Stimulated activated memory B cell treated with anti-CD40 and anti-IgM and Interleukin-4, amounts not matched to agents 10 μg/mL and 1 μg/mL and 100 μg/mL, for 72 hours (primary cell): ENCODE results near the gene MAP3K4.

Experiments used
- ATAC-seq: fragments of 150-1000 bp; cut with Tn5 transposase; 2 replicates; pipeline ENCODE4 v1.10.0; 2021
- H3K27ac Mint-ChIP-seq: one replicate; pipeline ENCODE4 v1.8.0; 2022; ENCODE audit warnings: mild to moderate bottlenecking, mixed read lengths
- H3K27me3 Mint-ChIP-seq: one replicate; pipeline ENCODE4 v1.8.0; 2022; ENCODE audit warnings: mixed read lengths
- H3K36me3 Mint-ChIP-seq: one replicate; pipeline ENCODE4 v1.8.0; 2022; ENCODE audit warnings: mixed read lengths
- H3K4me1 Mint-ChIP-seq: one replicate; pipeline ENCODE4 v1.8.0; 2022; ENCODE audit warnings: mixed read lengths
- H3K4me3 Mint-ChIP-seq: one replicate; pipeline ENCODE4 v1.8.0; 2022; ENCODE audit warnings: mild to moderate bottlenecking, moderate library complexity, mixed read lengths
- H3K9me3 Mint-ChIP-seq: one replicate; pipeline ENCODE4 v1.8.0; 2022; ENCODE audit warnings: mixed read lengths

Gene MAP3K4

GRCh38 chr6:161011492-161012480 is 20.2 kb downstream of the MAP3K4 start:
- Mint-ChIP-seq H3K36me3 (peaks cover 25% of the 10 kb centered on the region), H3K4me1 (peaks cover 61% of the 10 kb centered on the region), H3K4me3 (no peak overlapping the region), H3K9me3 (no peaks in the 10 kb centered on the region), H3K27ac (no peak overlapping the region), H3K27me3 (no peaks in the 10 kb centered on the region)
- ATAC-seq, result no peak

- ATAC-seq, result no peak
- Mint-ChIP-seq H3K27me3 (no peaks in the 10 kb centered on the region), H3K4me3 (no peak overlapping the region), H3K27ac (no peak overlapping the region), H3K4me1 (peaks cover 49% of the 10 kb centered on the region), H3K9me3 (no peaks in the 10 kb centered on the region), H3K36me3 (peaks cover 24% of the 10 kb centered on the region)
These were observed 22.1 kb downstream of the MAP3K4 start for GRCh38 chr6:161013695-161014094.

GRCh38 chr6:161017766-161018564 is 26.4 kb downstream of the MAP3K4 start:
- H3K36me3 Mint-ChIP-seq, result peaks cover 27% of the 10 kb centered on the region
- H3K4me1 Mint-ChIP-seq, result peaks cover 30% of the 10 kb centered on the region
- no peak overlapping the region for H3K4me3 Mint-ChIP-seq
- ATAC-seq, result no peak
- H3K9me3 Mint-ChIP-seq, result no peaks in the 10 kb centered on the region
- H3K27me3 Mint-ChIP-seq, result no peaks in the 10 kb centered on the region
- H3K27ac Mint-ChIP-seq, result no peak overlapping the region

GRCh38 chr6:161019324-161019839 is 27.8 kb downstream of the MAP3K4 start:
- H3K4me1 Mint-ChIP-seq, result peaks cover 28% of the 10 kb centered on the region
- H3K27ac Mint-ChIP-seq, result no peak overlapping the region
- H3K4me3 Mint-ChIP-seq, result no peak overlapping the region
- no peaks in the 10 kb centered on the region for H3K9me3 Mint-ChIP-seq
- no peak for ATAC-seq
- no peaks in the 10 kb centered on the region for H3K27me3 Mint-ChIP-seq
- H3K36me3 Mint-ChIP-seq, result peaks cover 32% of the 10 kb centered on the region

- H3K27ac Mint-ChIP-seq, result no peak overlapping the region
- peaks cover 36% of the 10 kb centered on the region for H3K36me3 Mint-ChIP-seq
- H3K9me3 Mint-ChIP-seq, result no peaks in the 10 kb centered on the region
- no peaks in the 10 kb centered on the region for H3K27me3 Mint-ChIP-seq
- no peak for ATAC-seq
- peaks cover 25% of the 10 kb centered on the region for H3K4me1 Mint-ChIP-seq
- H3K4me3 Mint-ChIP-seq, result no peak overlapping the region
These were observed 30.0 kb downstream of the MAP3K4 start for GRCh38 chr6:161021543-161021942.

- Mint-ChIP-seq H3K4me3 (no peak overlapping the region), H3K9me3 (no peaks in the 10 kb centered on the region), H3K27ac (no peak overlapping the region), H3K36me3 (peaks cover 39% of the 10 kb centered on the region), H3K4me1 (peaks cover 26% of the 10 kb centered on the region), H3K27me3 (no peaks in the 10 kb centered on the region)
- ATAC-seq, result no peak
These were observed 30.6 kb downstream of the MAP3K4 start for GRCh38 chr6:161021998-161022743.

- no peak for ATAC-seq
- Mint-ChIP-seq H3K27me3 (no peaks in the 10 kb centered on the region), H3K4me1 (peaks cover 36% of the 10 kb centered on the region), H3K36me3 (peaks cover 44% of the 10 kb centered on the region), H3K27ac (no peak overlapping the region), H3K4me3 (no peak overlapping the region), H3K9me3 (no peaks in the 10 kb centered on the region)
These were observed 31.7 kb downstream of the MAP3K4 start for GRCh38 chr6:161023316-161023715.

- Mint-ChIP-seq H3K4me1 (peaks cover 35% of the 10 kb centered on the region), H3K36me3 (peaks cover 44% of the 10 kb centered on the region), H3K27me3 (no peaks in the 10 kb centered on the region), H3K4me3 (no peak overlapping the region), H3K27ac (no peak overlapping the region), H3K9me3 (no peaks in the 10 kb centered on the region)
- no peak for ATAC-seq
These were observed 32.9 kb downstream of the MAP3K4 start for GRCh38 chr6:161024364-161024920.

- peaks cover 32% of the 10 kb centered on the region for H3K36me3 Mint-ChIP-seq
- H3K9me3 Mint-ChIP-seq, result no peaks in the 10 kb centered on the region
- H3K27me3 Mint-ChIP-seq, result no peaks in the 10 kb centered on the region
- no peak for ATAC-seq
- peaks cover 54% of the 10 kb centered on the region for H3K4me1 Mint-ChIP-seq
- no peak overlapping the region for H3K27ac Mint-ChIP-seq
- H3K4me3 Mint-ChIP-seq, result no peak overlapping the region
These were observed 35.8 kb downstream of the MAP3K4 start for GRCh38 chr6:161027385-161027784.

GRCh38 chr6:161029195-161029809 is 37.7 kb downstream of the MAP3K4 start:
- peaks cover 28% of the 10 kb centered on the region for H3K36me3 Mint-ChIP-seq
- no peaks in the 10 kb centered on the region for H3K9me3 Mint-ChIP-seq
- H3K4me1 Mint-ChIP-seq, result peaks cover 52% of the 10 kb centered on the region
- peak overlapping the region; percentile 24 for H3K27ac Mint-ChIP-seq
- H3K27me3 Mint-ChIP-seq, result no peaks in the 10 kb centered on the region
- peak overlapping the region; percentile 34 for H3K4me3 Mint-ChIP-seq
- peak; percentile 67 for ATAC-seq

GRCh38 chr6:161031721-161032495 is 40.3 kb downstream of the MAP3K4 start:
- ATAC-seq, result no peak
- peaks cover 52% of the 10 kb centered on the region for H3K4me1 Mint-ChIP-seq
- peaks cover 17% of the 10 kb centered on the region for H3K36me3 Mint-ChIP-seq
- H3K27ac Mint-ChIP-seq, result no peak overlapping the region
- H3K27me3 Mint-ChIP-seq, result no peaks in the 10 kb centered on the region
- H3K9me3 Mint-ChIP-seq, result no peaks in the 10 kb centered on the region
- no peak overlapping the region for H3K4me3 Mint-ChIP-seq

- H3K27me3 Mint-ChIP-seq, result no peaks in the 10 kb centered on the region
- H3K36me3 Mint-ChIP-seq, result peaks cover 20% of the 10 kb centered on the region
- H3K4me3 Mint-ChIP-seq, result no peak overlapping the region
- ATAC-seq, result no peak
- H3K9me3 Mint-ChIP-seq, result no peaks in the 10 kb centered on the region
- no peak overlapping the region for H3K27ac Mint-ChIP-seq
- H3K4me1 Mint-ChIP-seq, result peaks cover 45% of the 10 kb centered on the region
These were observed 42.1 kb downstream of the MAP3K4 start for GRCh38 chr6:161033667-161034066.

GRCh38 chr6:161035182-161035980 is 43.8 kb downstream of the MAP3K4 start:
- Mint-ChIP-seq H3K9me3 (no peaks in the 10 kb centered on the region), H3K4me1 (peaks cover 28% of the 10 kb centered on the region), H3K36me3 (peaks cover 29% of the 10 kb centered on the region), H3K27ac (peak overlapping the region; percentile 35), H3K4me3 (peak overlapping the region; percentile 1), H3K27me3 (no peaks in the 10 kb centered on the region)
- peak; percentile 55 for ATAC-seq
